Peyer's patch (tissue), 4 donors: ENCODE data around the gene CCT6A.

Experiments used
- CTCF ChIP-seq, 6 experiments: fragments of 450-650 bp in 4 of 6; fragments of 200-600 bp in 2 of 6; sonication (generic) in 1 of 6; IDR thresholded peaks; one replicate each; pipeline ENCODE4 v1.5.1; 2017 to 2019; ENCODE audit warnings: antibody characterized with exemption in 6 of 6, mild to moderate bottlenecking in 3 of 6, moderate library complexity in 1 of 6
- POLR2A ChIP-seq, 2 donors: fragments of 450-650 bp; IDR thresholded peaks; one replicate each; pipeline ENCODE4 v1.5.1; 2017; ENCODE audit warnings: antibody characterized with exemption in 2 of 2, mild to moderate bottlenecking in 2 of 2, moderate library complexity in 2 of 2

GRCh38 chr7:56086761-56087160 lies 35.2 kb downstream of the CCT6A start:
- no peak for TF ChIP-seq CTCF (IDR thresholded peaks at IDR 0.05)
- TF ChIP-seq POLR2A (IDR thresholded peaks at IDR 0.05), result no peak
